B cell (primary cell): ENCODE data around the gene KCND3. TPM values are rescaled to one million over a fixed set of nuclear protein-coding genes. Genes with fewer than 3 reads are reported as not detected.

ENCODE experiments used
- ATAC-seq: fragments of 200-7000 bp; cut with Tn5 transposase; one replicate; pipeline ENCODE4 v1.10.0; 2021; ENCODE audit warnings: low read depth, mild to moderate bottlenecking, moderate number of reproducible peaks, moderate library complexity
- CTCF ChIA-PET: fragments of 350-600 bp; sonication (Branson Sonifier 250); formaldehyde crosslinking; loops from one replicate; lab custom pipeline; 2021; ENCODE audit warnings: antibody characterized with exemption, inconsistent platforms; lab: Charles Lee
- POLR2A ChIA-PET: fragments of 350-600 bp; sonication (Branson Sonifier 250); formaldehyde crosslinking; loops from one replicate; lab custom pipeline; 2021; ENCODE audit warnings: antibody characterized with exemption; lab: Charles Lee
- DNase-seq: peaks from one replicate; pipeline ENCODE4 v3.0.0; 2013
- H2AFZ ChIP-seq: 2 replicates; pipeline ENCODE4 v1.6.1; 2012; ENCODE audit warnings: mild to moderate bottlenecking, low read depth, low read length; ENCODE audit not compliant: insufficient read depth, poor library complexity, severe bottlenecking
- H3K27ac ChIP-seq, 2 donors: 1 replicate in 1 of 2; 2 replicates in 1 of 2; pipeline ENCODE4 v1.5.1; 2012 to 2013; ENCODE audit warnings: low read length in 2 of 2, mild to moderate bottlenecking in 2 of 2, moderate library complexity in 1 of 2
- H3K27me3 ChIP-seq, 4 experiments: fragments of 200-600 bp in 1 of 4; sonication (generic) in 1 of 4; replicated peaks in 1 of 4; 1 replicate in 2 of 4; 2 replicates in 2 of 4; pipeline versions ENCODE4 v1.6.1 to v1.7.0; 2013 to 2016; ENCODE audit warnings: low read length in 3 of 4, mild to moderate bottlenecking in 2 of 4, mixed read lengths in 1 of 4, moderate library complexity in 1 of 4; ENCODE audit not compliant: insufficient read depth in 4 of 4, control insufficient read depth in 3 of 4; ENCODE audit errors: control extremely low read depth in 1 of 4
- H3K36me3 ChIP-seq, 2 experiments: replicated peaks in 1 of 2; 1 replicate in 1 of 2; 2 replicates in 1 of 2; pipeline versions ENCODE4 v1.6.1 to v1.7.1; 2013; ENCODE audit warnings: low read length in 1 of 2; ENCODE audit not compliant: insufficient read depth in 2 of 2, control insufficient read depth in 1 of 2; ENCODE audit errors: control extremely low read depth in 1 of 2, extremely low read depth in 1 of 2
- H3K4me1 ChIP-seq, 2 donors: fragments of 200-600 bp in 1 of 2; sonication (generic) in 1 of 2; 1 replicate in 1 of 2; 2 replicates in 1 of 2; pipeline versions ENCODE4 v1.5.1 to v1.6.1; 2013 to 2017; ENCODE audit warnings: low read length in 2 of 2; ENCODE audit not compliant: control insufficient read depth in 2 of 2, insufficient read depth in 2 of 2
- H3K4me2 ChIP-seq: replicated peaks from 2 replicates; pipeline ENCODE3; 2012; ENCODE audit warnings: mild to moderate bottlenecking, low read depth, low read length; ENCODE audit not compliant: poor library complexity, severe bottlenecking
- H3K4me3 ChIP-seq, 5 experiments: fragments of 200-600 bp in 1 of 5; sonication (generic) in 1 of 5; 1 replicate in 3 of 5; 2 replicates in 2 of 5; pipeline versions ENCODE4 v1.5.1 to v1.7.0; 2011 to 2016; ENCODE audit warnings: low read length in 4 of 5, mild to moderate bottlenecking in 4 of 5, low read depth in 2 of 5, control low read depth in 1 of 5, moderate library complexity in 1 of 5; ENCODE audit not compliant: insufficient read depth in 1 of 5; ENCODE audit errors: control extremely low read depth in 1 of 5, extremely low read depth in 1 of 5
- H3K79me2 ChIP-seq: fragments of 200-600 bp; sonication (generic); one replicate; pipeline ENCODE4 v1.6.0; 2016; ENCODE audit warnings: low read length; ENCODE audit not compliant: control insufficient read depth, insufficient read depth
- H3K9ac ChIP-seq: fragments of 200-600 bp; sonication (generic); 2 replicates; pipeline ENCODE4 v1.6.1; 2017; ENCODE audit warnings: mild to moderate bottlenecking, low read length, moderate library complexity
- H3K9me3 ChIP-seq, 3 donors: one replicate each; pipeline versions ENCODE4 v1.6.1 to v1.7.1; 2013; ENCODE audit warnings: low read length in 2 of 3; ENCODE audit not compliant: control insufficient read depth in 2 of 3, insufficient read depth in 1 of 3; ENCODE audit errors: control extremely low read depth in 1 of 3
- H4K20me1 ChIP-seq: 2 replicates; pipeline ENCODE4 v1.6.0; 2012; ENCODE audit warnings: mild to moderate bottlenecking, low read length; ENCODE audit not compliant: insufficient read depth, control insufficient read depth, poor library complexity, severe bottlenecking
- H3K27ac Mint-ChIP-seq: one replicate; pipeline ENCODE4 v1.8.0; 2021; ENCODE audit warnings: mixed read lengths
- H3K27me3 Mint-ChIP-seq: one replicate; pipeline ENCODE4 v1.8.0; 2021; ENCODE audit warnings: mixed read lengths
- H3K4me1 Mint-ChIP-seq: one replicate; pipeline ENCODE4 v1.8.0; 2021; ENCODE audit warnings: mixed read lengths
- H3K4me3 Mint-ChIP-seq: one replicate; pipeline ENCODE4 v1.8.0; 2021; ENCODE audit warnings: mixed read lengths
- H3K9me3 Mint-ChIP-seq: one replicate; pipeline ENCODE4 v1.8.0; 2022; ENCODE audit warnings: mixed read lengths; ENCODE audit not compliant: insufficient read depth
- CTCF ChIP-seq: fragments of 200-600 bp; IDR thresholded peaks from one replicate; pipeline ENCODE4 v1.8.0; 2022; ENCODE audit warnings: antibody characterized with exemption, mild to moderate bottlenecking
- EZH2 ChIP-seq: IDR thresholded peaks from 2 replicates; pipeline ENCODE4 v1.6.1; 2012; ENCODE audit warnings: borderline replicate concordance, low read depth, mild to moderate bottlenecking, moderate library complexity, low read length; ENCODE audit not compliant: insufficient read depth, poor library complexity, severe bottlenecking
- WGBS: methylation state at CpG from one replicate; pipeline ENCODE4 v1.1.5; 2013; ENCODE audit warnings: missing lambda C conversion rate; ENCODE audit not compliant: insufficient coverage; 5-methylcytosine and 5-hydroxymethylcytosine counted together
- intact Hi-C: fragments of 100-400 bp; cut with micrococcal nuclease; formaldehyde crosslinking; loops from one replicate; pipeline ENCODE4 v1.10.0; 2022
- polyA plus RNA-seq: library from polyadenylated mRNA; depleted of rRNA; stranded (reverse); fragments of >200 nt; gene quantifications from 2 replicates; pipeline ENCODE4 v1.2.3, GENCODE V29; 2012
- total RNA-seq, 2 donors: library from RNA; stranded (reverse); fragments of 120-200 nt in 1 of 2; gene quantifications; 1 replicate in 1 of 2; 2 replicates in 1 of 2; pipeline versions ENCODE4 v1.2.3 to v1.2.4, GENCODE V29; 2013 to 2022

Gene KCND3
- total and polyA plus RNA-seq, 2 donors (not counting 1 experiment from before 2014, with no cell fraction given): 0.07 TPM; not detected in 1

- ATAC-seq (no peak), DNase-seq (no peak)
- Histone ChIP-seq H3K4me1 (no peaks in the 10 kb centered on the region), H3K36me3 (no peaks in the 10 kb centered on the region), H2AFZ (no peak overlapping the region), H3K4me3 (no peak overlapping the region), H3K27ac (no peak overlapping the region), H3K27me3 (peaks cover 0 to 23% (median 5%) of the 10 kb centered on the region in 4 experiments), H3K9ac (no peak overlapping the region), H3K9me3 (no peaks in the 10 kb centered on the region), H3K4me2 (no peak overlapping the region), H4K20me1 (no peaks in the 10 kb centered on the region), H3K79me2 (no peaks in the 10 kb centered on the region)
- H3K9me3 Mint-ChIP-seq: no peaks in the 10 kb centered on the region
- no peak for TF ChIP-seq CTCF
- no peak for TF ChIP-seq EZH2
- H3K4me3 Mint-ChIP-seq: no peak overlapping the region
- H3K27me3 Mint-ChIP-seq: peaks cover 60% of the 10 kb centered on the region
- CTCF ChIA-PET: no interaction called here
- no peak overlapping the region for H3K27ac Mint-ChIP-seq
- 77% methylated on average over 9 of the region's 13 CpGs for WGBS
- intact Hi-C loops: no loop called here
- POLR2A ChIA-PET: no interaction called here
- no peaks in the 10 kb centered on the region for H3K4me1 Mint-ChIP-seq
Observed at GRCh38 chr1:111856411-111857185, 132.9 kb downstream of the KCND3 start.

- CTCF ChIA-PET: no interaction called here
- H3K4me1 Mint-ChIP-seq: no peaks in the 10 kb centered on the region
- H3K36me3 ChIP-seq: no peaks in the 10 kb centered on the region
Observed at GRCh38 chr1:111855260-111855659, 134.2 kb downstream of the KCND3 start.

More at GRCh38 chr1:111855260-111855659, 134.2 kb downstream of the KCND3 start:
- Mint-ChIP-seq H3K27me3 (peaks cover 62% of the 10 kb centered on the region), H3K9me3 (no peaks in the 10 kb centered on the region), H3K27ac (no peak overlapping the region), H3K4me3 (no peak overlapping the region)
- Histone ChIP-seq H3K4me3 (no peak overlapping the region), H3K9me3 (no peaks in the 10 kb centered on the region), H3K27ac (no peak overlapping the region), H3K9ac (no peak overlapping the region), H2AFZ (no peak overlapping the region), H3K4me2 (no peak overlapping the region), H3K27me3 (peaks cover 0 to 12% (median 3%) of the 10 kb centered on the region in 4 experiments), H3K79me2 (no peaks in the 10 kb centered on the region), H3K4me1 (no peaks in the 10 kb centered on the region), H4K20me1 (no peaks in the 10 kb centered on the region)
- intact Hi-C loops: no loop called here
- TF ChIP-seq CTCF (no peak), EZH2 (no peak)
- 72% methylated on average over 4 of the region's 4 CpGs for WGBS
- DNase-seq (no peak), ATAC-seq (no peak)
- POLR2A ChIA-PET: interaction anchor here (0.5 kb wide), 1 partner anchor 99 kb away, joined by 3 read pairs; no protein-coding TSS in a partner anchor
